Measurements from ENCODE around the gene ANKRD9. TPM values are rescaled to one million over a fixed set of nuclear protein-coding genes. Genes with fewer than 3 reads are reported as not detected.

The ANKRD9 gene
- total RNA-seq, 1 donor from 2014 or later: 158 TPM

DNA sequence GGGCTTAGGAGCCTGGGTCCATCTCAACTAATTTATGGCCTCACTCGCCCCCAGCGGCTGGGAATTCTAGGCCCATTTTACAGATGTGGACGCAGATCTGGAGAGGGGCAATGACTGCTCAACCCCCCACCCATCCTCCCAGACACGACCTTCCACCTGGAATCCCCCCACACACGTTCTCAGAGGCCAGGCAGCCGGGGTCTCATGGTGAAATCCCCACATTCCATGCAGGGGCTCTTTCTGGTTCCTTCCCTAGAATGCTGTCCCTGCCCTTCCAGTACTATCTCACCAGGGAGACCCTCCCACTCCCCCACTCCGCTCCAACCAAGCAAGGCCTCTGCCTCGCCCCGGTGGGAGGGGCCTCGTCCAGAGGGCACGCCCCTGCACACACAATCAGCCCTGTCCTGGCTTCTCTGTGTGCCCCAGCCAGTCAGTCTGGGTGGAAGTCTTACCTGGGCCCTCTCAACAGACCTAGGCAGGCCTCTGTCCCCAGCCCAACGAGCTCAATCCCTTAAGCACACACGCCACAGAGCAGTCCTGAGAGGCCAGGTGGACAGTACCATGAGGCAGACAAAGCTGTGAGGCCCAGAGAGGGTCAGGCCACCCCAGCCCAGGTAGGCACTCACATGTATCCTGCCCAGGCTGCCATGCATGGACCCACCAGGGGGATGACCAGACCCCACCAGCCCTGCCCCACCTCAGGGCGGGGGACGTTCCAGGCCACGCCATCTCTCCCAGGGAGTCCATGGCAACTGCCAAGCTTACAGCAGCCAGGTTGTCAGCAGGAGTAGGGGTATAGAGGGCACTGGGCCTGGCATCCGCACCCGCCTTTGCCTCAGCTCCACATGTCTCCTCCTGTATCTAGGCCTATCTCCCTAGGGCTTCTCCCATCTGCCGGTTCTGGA is 1.3 kb upstream of the ANKRD9 start:
- Histone ChIP-seq H3K4me3 (peak overlapping the region; percentile 73), H3K36me3 (peaks cover 22% of the 10 kb centered on the region), H3K9me3 (replicated peaks) (no peaks in the 10 kb centered on the region), H3K27me3 (ENCODE audit: low read depth) (no peaks in the 10 kb centered on the region), H3K27ac (replicated peaks) (peak overlapping the region; percentile 91), H3K4me1 (peaks cover 45% of the 10 kb centered on the region)
- peak; percentile 55 for DNase-seq
- TF ChIP-seq, protein P1, sequence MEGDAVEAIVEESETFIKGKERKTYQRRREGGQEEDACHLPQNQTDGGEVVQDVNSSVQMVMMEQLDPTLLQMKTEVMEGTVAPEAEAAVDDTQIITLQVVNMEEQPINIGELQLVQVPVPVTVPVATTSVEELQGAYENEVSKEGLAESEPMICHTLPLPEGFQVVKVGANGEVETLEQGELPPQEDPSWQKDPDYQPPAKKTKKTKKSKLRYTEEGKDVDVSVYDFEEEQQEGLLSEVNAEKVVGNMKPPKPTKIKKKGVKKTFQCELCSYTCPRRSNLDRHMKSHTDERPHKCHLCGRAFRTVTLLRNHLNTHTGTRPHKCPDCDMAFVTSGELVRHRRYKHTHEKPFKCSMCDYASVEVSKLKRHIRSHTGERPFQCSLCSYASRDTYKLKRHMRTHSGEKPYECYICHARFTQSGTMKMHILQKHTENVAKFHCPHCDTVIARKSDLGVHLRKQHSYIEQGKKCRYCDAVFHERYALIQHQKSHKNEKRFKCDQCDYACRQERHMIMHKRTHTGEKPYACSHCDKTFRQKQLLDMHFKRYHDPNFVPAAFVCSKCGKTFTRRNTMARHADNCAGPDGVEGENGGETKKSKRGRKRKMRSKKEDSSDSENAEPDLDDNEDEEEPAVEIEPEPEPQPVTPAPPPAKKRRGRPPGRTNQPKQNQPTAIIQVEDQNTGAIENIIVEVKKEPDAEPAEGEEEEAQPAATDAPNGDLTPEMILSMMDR (IDR thresholded peaks at IDR 0.05; ENCODE audit: borderline replicate concordance): no peak
- intact Hi-C loops (cut with micrococcal nuclease): no loop called here

DNA sequence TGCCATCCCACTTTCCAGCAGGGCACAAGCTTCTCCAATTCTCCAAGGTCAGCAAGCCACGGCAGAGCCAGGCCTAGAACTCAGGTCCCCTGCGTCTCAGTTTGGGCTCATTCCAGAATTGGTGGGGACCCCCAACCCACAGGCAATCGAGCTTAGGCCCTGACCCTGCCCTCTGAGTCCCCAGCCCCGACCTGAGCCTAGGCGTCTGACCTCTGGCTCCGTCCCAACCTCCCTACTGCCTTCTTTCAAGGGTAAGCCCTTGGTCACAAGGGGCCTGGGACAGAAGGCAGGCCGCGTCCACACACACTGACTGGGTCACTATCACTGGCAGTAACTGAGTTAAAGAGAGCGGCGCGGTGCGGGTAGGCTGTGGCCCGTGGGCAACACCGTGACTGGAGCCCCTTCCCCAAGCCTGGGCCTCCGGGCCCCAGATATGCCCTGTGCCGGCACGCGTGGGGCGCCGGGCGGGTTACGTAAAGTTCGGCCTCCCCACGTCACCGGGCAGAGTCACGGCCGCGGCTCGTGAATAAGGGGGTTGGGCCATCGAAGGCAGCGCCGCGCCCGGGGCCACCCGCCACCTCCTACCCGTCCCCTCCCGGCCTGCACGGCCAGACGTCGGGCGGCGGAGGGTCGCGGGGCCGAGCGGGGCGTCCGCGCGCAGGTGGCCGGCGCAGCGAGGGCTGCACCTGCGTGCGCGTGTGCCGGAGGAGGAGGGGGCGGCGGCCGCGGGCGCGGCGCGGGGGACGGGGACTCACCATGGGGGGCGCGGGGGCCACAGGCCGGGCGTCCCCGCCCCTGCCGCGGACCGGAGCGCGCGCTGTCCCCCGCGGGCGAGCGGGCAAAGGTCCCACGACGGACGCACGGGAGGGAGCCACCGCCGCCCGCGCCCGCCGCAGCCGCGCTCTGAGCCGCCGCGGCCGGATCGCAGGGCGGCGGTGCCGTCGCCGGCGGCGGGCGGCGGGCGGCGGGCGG is 516 bp downstream of the ANKRD9 start:
- peaks cover 63% of the 10 kb centered on the region for H3K4me1 ChIP-seq
- peak; percentile 75 for DNase-seq
- intact Hi-C loops (cut with micrococcal nuclease): no loop called here
- peaks cover 22% of the 10 kb centered on the region for H3K36me3 ChIP-seq
- H3K9me3 ChIP-seq (replicated peaks): no peaks in the 10 kb centered on the region
- TF ChIP-seq, protein P1 (IDR thresholded peaks at IDR 0.05; ENCODE audit: borderline replicate concordance): no peak
- peak overlapping the region; percentile 73 for H3K4me3 ChIP-seq
- no peaks in the 10 kb centered on the region for H3K27me3 ChIP-seq (ENCODE audit: low read depth)
- peak overlapping the region; percentile 94 for H3K27ac ChIP-seq (replicated peaks)

DNA sequence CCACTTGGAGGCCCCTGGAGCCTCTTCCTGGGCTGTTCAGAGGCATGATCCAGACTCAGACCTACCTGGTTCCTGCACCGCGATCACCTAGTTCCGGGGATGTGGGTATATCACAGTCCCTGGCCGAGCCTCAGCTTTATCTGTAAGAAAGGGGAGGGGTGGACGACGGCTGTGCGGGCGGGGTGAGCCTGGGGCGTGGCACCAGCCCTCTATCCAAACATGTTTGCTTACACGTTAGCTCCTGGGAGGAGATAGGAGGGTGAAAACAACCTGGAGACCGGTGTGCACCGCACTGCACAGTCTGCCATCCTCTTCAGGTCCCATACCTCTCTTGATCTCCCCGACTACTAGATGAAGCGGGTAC is 1.2 kb downstream of the ANKRD9 start:
- DNase-seq: peak; percentile 62
- Histone ChIP-seq H3K27ac (replicated peaks) (peak overlapping the region; percentile 94), H3K27me3 (ENCODE audit: low read depth) (no peaks in the 10 kb centered on the region), H3K9me3 (replicated peaks) (no peaks in the 10 kb centered on the region), H3K36me3 (peaks cover 22% of the 10 kb centered on the region), H3K4me3 (peak overlapping the region; percentile 73), H3K4me1 (peaks cover 70% of the 10 kb centered on the region)
- intact Hi-C loops (cut with micrococcal nuclease): no loop called here
- TF ChIP-seq, protein P1 (IDR thresholded peaks at IDR 0.05; ENCODE audit: borderline replicate concordance): no peak

DNA sequence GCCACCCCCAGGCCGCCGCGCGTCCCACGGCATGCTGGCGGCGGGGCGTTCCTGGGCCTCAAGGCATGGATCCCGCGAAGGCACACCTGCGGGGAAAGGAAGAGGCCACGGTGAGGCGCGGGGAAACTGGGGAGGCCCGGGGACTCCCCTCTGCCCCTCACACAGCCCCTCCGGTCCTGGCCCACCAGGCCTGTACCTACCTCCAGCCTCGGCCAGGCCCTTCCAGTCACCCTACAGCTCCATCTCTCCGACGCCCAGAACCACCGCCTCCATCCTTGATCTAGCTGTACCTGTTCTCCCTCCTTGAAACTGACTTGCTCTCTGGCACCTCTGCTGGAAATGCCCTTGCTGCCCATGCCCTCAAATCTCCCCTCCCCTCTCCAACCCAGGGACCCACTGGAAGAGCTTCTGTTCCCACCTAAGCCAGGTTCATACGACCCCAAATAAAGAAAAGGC is 1.7 kb downstream of the ANKRD9 start:
- H3K27ac ChIP-seq (replicated peaks): peak overlapping the region; percentile 94
- intact Hi-C loops (cut with micrococcal nuclease): no loop called here
- H3K9me3 ChIP-seq (replicated peaks): no peaks in the 10 kb centered on the region
- peak overlapping the region; percentile 73 for H3K4me3 ChIP-seq
- no peak for DNase-seq
- TF ChIP-seq, protein P1 (IDR thresholded peaks at IDR 0.05; ENCODE audit: borderline replicate concordance): no peak
- H3K36me3 ChIP-seq: peaks cover 22% of the 10 kb centered on the region
- H3K4me1 ChIP-seq: peaks cover 75% of the 10 kb centered on the region
- H3K27me3 ChIP-seq (ENCODE audit: low read depth): no peaks in the 10 kb centered on the region

All from left ventricle myocardium inferior (tissue), 1 donor.